ENCODE data around the gene PSMB2. TPM values are rescaled to one million over a fixed set of nuclear protein-coding genes. Genes with fewer than 3 reads are reported as not detected.

PSMB2 gene
- polyA plus RNA-seq, 3 donors = 77.0 to 85.3 (median 77.3) TPM

- DNase-seq (ENCODE audit: extremely low read depth in 1 of 11, low read depth in 9 of 11, low spot score in 4 of 11) = no peak
These were observed 76.2 kb downstream of the PSMB2 start for GRCh38 chr1:35564884-35565741.

- peak in 1 of 11 donors; percentile 49 for DNase-seq (ENCODE audit: extremely low read depth in 1 of 11, low read depth in 9 of 11, low spot score in 4 of 11)
These were observed 77.1 kb downstream of the PSMB2 start for GRCh38 chr1:35564037-35564883.

GRCh38 chr1:35563166-35563565 is 78.2 kb downstream of the PSMB2 start:
- DNase-seq (ENCODE audit: extremely low read depth in 1 of 11, low read depth in 9 of 11, low spot score in 4 of 11) = no peak

- no peak for DNase-seq (ENCODE audit: extremely low read depth in 1 of 11, low read depth in 9 of 11, low spot score in 4 of 11)
These were observed 79.2 kb downstream of the PSMB2 start for GRCh38 chr1:35561972-35562680.

GRCh38 chr1:35561297-35561971 is 79.9 kb downstream of the PSMB2 start:
- no peak for DNase-seq (ENCODE audit: extremely low read depth in 1 of 11, low read depth in 9 of 11, low spot score in 4 of 11)

GRCh38 chr1:35560256-35561225 is 80.8 kb downstream of the PSMB2 start:
- DNase-seq (ENCODE audit: extremely low read depth in 1 of 11, low read depth in 9 of 11, low spot score in 4 of 11) = no peak

- DNase-seq (ENCODE audit: extremely low read depth in 1 of 11, low read depth in 9 of 11, low spot score in 4 of 11) = no peak
These were observed 81.9 kb downstream of the PSMB2 start for GRCh38 chr1:35559317-35559944.

- no peak for DNase-seq (ENCODE audit: extremely low read depth in 1 of 11, low read depth in 9 of 11, low spot score in 4 of 11)
These were observed 82.7 kb downstream of the PSMB2 start for GRCh38 chr1:35558374-35559316.

GRCh38 chr1:35557611-35558373 is 83.5 kb downstream of the PSMB2 start, which contains the start of gene NCDN:
Gene NCDN (plus strand): TSS chr1:35557799. CDS start chr1:35558191, 392 bp downstream.
- peak in 10 of 11 donors; percentile 91 to 98 (median 95) for DNase-seq (ENCODE audit: extremely low read depth in 1 of 11, low read depth in 9 of 11, low spot score in 4 of 11)

- peak in 2 of 11 donors; percentile 81 to 94 for DNase-seq (ENCODE audit: extremely low read depth in 1 of 11, low read depth in 9 of 11, low spot score in 4 of 11)
These were observed 84.2 kb downstream of the PSMB2 start, which contains the start of gene KIAA0319L for GRCh38 chr1:35557118-35557610. Gene KIAA0319L (minus strand): TSS chr1:35557403. CDS start chr1:35554491, 2,912 bp downstream.

GRCh38 chr1:35556484-35557117 is 84.7 kb downstream of the PSMB2 start:
- no peak for DNase-seq (ENCODE audit: extremely low read depth in 1 of 11, low read depth in 9 of 11, low spot score in 4 of 11)

GRCh38 chr1:35555601-35556477 is 85.5 kb downstream of the PSMB2 start:
- DNase-seq (ENCODE audit: extremely low read depth in 1 of 11, low read depth in 9 of 11, low spot score in 4 of 11) = no peak

- DNase-seq (ENCODE audit: extremely low read depth in 1 of 11, low read depth in 9 of 11, low spot score in 4 of 11) = no peak
These were observed 86.1 kb downstream of the PSMB2 start for GRCh38 chr1:35555212-35555584.
